CD4-positive, alpha-beta T cell treated with Interleukin-1 beta for 1 hour (primary cell): ENCODE results near the gene TMEM120B.
"Not testable (repeated sequence)": the region's sequence is repeated elsewhere in the genome, so short reads cannot be mapped to it uniquely, and the experiment has no call there.

ENCODE experiments used
- DNase-seq, 2 donors: peaks; one replicate each; pipeline ENCODE4 v3.0.0-alpha.2; 2020 to 2022

TMEM120B gene

DNA sequence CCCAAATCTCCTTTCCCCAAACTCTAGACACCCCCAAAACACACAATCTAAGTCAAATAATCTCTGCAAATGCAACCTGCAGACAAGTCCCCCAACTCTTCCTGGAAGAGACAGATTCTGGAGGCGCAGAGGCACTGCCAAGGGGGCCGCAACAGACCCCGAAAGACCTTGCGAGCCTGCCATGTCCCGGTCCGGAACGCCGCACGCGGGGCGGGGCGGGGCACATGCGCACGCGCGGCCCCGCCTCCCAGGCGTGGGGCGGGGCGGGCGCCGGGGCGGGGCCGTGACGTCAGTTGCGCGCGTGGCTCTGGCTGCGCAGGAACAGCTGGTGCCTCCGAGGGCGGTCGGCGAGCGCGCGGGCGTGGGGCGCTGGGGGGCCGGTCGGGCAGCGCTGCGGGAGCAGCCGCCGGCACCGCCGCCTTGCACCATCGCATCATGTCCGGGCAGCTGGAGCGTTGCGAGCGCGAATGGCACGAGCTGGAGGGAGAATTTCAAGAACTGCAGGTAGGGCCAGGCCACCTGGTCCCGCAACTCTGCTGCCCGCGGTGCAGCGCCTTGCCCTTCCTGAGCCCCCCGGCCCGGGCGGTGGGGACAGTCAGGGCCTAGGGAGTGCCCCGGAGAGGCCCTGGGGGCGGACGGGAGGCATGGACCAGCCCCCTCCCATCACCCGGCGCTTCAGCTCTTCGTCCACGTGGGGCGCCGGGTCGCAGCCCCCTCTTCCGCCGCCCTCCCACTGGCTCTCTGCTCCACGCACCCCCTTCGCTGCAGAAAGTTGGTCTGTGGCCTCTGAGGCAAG, at the start of gene TMEM120B:
TSS of gene TMEM120B (plus strand) at position 292 of the 796 bp plus-strand sequence. CDS start at position 436, 144 bp downstream.
- peak; percentile 84 to 89 for DNase-seq

DNA sequence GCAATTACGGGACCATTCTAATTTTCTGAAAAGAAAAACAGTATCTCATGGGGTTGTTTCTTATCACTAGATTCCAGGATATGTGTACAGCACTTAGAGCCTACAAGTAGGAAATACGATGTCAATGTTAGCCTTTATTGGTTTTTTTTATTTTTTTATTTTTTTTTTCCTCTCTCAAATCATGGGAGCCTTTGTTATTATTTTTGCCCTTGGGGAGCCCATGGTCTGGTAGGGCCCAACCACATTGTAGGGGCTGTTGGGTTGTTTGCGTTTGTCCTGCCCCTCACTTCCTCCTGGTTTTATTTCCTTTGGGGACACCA, 49.0 kb upstream of the TMEM120B start:
- DNase-seq, result no peak

DNA sequence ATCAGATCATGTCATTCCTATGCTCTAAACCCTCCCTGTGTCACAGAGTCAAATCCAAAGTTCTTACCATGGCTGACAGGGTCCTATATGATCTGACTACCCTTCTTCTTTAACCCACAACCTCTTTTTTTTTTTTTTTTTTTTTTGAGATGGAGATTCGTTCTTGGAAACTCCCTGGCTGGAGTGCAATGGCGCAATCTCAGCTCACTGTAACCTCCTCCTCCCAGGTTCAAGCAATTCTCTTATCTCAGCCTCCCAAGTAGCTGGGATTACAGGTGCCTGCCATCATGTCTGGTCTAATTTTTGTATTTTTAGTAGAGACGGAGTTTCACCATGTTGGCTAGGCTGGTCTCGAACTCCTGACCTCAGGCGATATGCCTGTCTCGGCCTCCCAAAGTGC, 45.7 kb upstream of the TMEM120B start:
- not testable (repeated sequence) for DNase-seq

DNA sequence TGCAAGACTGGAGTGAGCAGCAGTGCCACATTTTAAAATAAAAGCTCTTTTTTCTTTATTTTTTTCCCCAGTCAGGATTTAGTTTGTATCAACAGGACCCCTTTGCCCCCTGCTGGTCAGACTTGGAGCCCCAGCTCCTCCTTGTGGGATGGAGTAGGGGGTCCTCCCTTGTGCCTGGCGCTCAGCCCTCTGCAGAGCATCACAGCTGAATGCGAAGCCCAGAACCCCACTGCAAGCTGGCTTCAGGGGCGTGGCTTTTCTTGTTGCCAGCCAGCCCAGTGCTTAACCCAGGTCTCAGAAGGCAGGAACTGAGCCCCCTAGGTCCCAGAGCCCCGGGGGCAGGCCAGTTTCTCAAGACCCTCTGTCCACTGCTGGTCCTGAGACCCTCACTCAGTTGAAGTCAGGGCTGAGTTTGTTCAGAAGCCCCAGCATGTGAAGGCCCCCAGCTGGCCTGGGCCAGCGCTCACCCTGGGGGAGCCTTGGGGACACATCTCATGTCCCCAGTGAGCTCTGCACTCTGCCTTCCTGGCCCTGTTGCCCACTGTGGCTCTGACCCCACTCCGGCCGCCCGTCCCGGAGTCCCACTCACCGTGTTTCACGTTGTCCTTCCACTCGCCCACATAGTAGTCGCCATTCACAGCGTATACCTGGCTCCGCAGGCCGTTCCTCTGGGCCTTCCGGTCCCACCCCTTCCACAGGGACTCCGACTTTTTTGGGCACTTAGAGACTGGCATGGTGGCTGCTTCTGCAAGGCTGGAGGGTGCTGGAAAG, 43.6 kb upstream of the TMEM120B start:
- peak; percentile 58 to 67 for DNase-seq

DNA sequence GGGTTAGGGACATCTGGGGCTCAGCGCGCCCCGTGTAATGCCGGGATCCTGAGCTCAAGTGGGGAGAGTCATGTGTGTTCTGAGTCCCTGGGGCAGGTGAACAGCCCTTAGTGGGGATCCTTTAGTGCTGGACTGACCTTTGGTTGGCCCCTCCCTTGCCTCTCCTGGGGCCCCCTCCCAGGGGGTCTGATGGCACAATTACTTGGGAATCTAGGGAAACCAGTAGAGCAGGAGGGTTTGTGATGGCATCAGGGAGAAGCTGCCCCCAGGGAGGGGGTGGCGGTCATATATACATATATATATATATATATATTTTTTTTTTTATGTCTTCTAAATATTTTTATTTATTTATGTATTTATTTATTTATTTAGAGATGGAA, 43.0 kb upstream of the TMEM120B start, which contains the start of gene MORN3:
TSS of gene MORN3 (minus strand) at position 134 of the 380 bp plus-strand sequence. CDS start 171 bp downstream, outside the sequence.
- no peak for DNase-seq

DNA sequence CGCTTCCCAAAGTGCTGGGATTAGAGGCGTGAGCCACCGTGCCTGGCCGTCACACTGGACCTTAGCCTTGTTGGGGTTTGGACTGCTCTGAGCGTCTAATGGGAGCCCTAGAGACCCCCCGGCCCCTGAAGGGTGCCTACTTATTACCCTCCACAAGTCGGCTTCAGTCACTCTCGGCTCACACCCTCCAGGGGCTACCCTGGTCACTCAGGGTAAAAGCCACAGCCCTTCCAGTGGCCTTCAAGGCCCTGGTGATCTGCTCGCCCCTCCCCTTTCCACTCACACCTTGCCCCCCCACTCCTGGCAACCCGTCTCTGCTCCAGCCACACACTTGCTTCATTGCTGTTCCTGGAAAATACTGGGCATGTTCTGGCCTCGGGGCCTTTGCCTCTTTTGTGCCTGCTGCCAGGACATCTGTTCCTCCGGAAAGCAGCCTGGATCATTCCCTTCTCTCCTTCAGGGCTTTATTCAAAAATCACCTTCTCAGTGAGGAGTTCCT, 39.5 kb upstream of the TMEM120B start:
- DNase-seq, result peak in 1 of 2 donors; percentile 13

DNA sequence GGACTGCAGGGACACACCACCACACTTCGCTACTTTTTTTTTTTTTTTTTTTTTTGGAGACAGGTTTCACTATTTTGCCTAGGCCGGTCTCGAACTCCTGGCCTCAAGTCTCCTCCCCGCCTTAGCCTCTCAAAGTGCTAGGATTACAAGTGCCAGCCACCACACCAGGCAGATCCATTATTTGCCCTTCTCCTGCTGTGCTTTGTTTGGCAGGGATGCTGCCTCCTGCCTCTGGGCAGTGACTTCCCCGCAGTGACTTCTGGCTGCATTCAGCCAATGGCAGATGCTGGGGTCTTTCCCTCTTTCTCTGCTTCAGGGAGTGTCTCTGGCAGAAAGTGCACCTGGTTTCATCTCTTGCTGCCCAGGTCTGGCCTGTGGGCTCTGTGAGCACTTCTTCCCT, 36.4 kb upstream of the TMEM120B start:
- no peak for DNase-seq

DNA sequence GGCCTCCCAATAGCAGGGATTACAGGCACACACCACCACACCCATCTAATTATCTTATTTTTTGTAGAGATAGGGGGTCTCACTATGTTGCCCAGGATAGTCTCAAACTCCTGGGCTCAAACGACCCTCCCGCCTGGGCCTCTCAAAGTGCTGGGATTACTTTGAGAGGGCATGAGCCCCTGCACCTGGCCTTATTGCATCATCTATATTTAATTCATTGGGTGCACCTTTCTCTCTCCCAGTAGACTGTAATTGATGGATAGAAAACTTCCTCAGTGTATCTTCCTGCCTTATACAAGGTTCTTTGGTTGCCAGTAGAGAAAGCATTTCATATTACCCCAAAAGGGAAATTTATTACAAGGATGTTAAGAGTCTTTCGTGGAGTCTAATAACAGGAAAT, 34.2 kb upstream of the TMEM120B start:
- no peak for DNase-seq

DNA sequence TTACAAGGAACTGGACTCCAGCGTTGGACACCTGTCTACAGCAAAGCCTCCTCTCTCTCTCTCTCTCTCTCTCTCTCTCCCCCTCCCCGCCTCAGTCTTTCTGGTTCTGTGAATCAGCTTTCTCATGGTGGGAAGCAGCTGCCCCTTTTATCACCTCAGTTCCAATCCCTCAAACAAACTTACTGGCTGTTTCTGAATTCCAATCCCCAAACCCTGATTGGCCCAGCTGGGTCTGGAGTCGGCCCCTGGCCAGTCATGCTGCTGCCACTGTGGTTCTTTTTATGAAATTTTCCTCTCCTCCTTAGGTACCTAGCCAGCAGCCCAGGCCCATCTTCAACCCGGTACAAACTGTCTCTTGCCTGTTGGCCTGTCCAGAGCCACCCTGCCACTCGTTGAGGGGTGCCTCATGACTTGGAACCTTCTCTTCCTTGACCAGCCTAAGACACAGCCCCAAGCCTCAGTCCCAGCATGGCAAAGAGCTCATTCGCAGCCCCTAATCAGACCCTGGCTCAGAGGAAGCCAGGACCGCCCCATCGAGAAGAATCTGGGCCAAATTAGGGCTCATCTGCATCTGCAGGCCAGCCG, 33.7 kb upstream of the TMEM120B start:
- no peak for DNase-seq

DNA sequence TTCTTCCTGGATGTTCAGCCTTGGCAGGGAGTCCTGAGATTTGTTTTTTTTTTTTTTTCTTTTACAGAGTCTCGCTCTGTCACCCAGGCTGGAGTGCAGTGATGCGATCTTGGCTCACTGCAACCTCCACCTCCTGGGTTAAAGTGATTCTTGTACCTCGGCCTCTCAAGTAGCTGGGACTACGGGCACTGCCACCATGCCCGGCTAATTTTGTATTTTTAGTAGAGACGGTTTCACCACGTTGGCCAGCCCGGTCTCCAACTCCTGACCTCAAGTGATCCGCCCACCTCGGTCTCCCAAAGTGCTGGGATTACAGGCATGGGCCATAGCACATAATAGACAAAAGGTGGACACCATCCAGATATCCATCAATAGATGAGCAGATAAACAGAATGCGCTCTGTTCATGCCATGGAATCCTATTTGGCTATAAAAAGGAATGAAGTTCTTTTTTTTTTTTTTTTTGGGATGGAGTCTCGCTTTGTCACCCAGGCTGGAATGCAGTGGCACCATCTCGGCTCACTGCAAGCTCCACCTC, 32.8 kb upstream of the TMEM120B start:
- not testable (repeated sequence) for DNase-seq

DNA sequence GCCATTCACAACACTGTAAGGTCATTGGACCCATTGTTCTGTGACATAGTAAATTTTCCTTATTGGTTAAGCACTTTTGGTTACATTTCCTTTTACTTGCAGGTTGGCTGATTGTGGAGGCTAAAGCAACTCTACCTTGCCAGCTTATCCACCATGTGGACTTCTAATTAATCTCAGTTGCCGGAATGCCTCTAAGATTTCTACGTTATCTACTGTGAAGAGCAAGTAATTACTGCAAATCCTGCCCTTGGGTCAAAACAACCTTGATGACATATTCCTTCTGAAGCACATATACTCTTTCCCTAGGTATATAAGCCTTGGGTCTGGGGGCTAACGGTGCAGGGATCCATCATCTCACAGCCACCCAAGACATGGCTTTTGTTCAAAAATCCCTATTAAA, 23.6 kb upstream of the TMEM120B start:
- DNase-seq, result no peak

DNA sequence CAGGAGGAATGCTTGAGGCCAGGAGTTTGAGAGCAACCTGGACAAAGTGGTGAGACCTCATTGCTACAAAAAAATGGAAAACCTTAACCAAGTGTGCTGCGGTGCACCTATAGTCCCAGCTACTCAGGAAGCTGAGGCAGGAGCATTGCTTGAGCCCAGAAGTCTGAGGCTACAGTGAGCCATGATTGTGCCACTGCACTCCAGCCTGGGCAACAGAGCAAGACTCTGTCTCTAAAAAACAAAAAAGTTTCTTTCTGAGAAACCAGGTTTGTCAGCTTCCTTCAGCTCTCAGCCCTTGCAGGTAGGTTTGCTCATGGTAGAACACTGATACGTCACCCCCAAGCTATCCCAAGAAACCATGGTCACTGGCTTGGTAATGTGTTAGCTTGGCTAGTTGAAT, 23.1 kb upstream of the TMEM120B start:
- DNase-seq, result no peak

DNA sequence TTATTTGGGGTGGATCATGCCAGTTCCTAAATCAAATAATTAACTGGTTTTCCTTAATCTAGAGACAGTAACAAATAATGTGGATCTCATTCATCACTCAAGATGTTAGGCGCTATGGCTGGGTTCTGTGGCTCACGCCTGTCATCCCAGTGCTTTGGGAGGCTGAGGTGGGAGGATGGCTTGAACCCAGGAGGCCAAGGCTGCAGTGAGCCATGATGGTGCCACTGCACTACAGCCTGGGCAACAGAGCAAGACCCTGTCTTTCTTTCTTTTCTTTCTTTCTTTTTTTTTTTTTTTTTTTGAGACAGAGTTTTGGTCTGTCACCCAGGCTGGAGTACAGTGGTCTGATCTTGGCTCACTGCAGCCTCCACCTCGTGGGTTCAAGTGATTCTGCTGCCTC, 19.8 kb upstream of the TMEM120B start:
- not testable (repeated sequence) for DNase-seq

DNA sequence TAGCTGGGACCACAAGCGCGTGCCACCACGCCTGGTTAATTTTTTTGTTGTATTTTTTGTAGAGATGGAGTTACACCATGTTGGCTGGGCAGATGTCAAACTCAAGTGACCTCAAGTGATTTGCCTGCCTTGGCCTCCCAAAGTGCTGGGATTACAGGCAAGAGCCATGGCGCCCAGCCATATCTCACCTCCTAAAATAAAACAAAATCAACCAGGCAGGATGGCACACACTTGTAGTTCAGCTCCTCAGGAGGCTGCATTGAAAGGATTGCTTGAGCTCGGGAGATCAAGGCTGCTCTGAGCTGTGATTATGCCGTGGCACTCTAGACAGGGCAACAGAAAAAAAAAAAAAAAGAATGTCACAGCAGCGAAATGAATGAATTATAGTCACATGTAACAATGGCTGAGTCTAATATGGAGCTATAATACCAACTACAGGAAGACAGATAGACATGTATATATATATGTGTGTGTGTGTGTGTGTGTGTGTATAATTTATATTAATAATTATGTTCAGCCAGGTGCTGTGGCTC, 19.3 kb upstream of the TMEM120B start:
- DNase-seq, result no peak

DNA sequence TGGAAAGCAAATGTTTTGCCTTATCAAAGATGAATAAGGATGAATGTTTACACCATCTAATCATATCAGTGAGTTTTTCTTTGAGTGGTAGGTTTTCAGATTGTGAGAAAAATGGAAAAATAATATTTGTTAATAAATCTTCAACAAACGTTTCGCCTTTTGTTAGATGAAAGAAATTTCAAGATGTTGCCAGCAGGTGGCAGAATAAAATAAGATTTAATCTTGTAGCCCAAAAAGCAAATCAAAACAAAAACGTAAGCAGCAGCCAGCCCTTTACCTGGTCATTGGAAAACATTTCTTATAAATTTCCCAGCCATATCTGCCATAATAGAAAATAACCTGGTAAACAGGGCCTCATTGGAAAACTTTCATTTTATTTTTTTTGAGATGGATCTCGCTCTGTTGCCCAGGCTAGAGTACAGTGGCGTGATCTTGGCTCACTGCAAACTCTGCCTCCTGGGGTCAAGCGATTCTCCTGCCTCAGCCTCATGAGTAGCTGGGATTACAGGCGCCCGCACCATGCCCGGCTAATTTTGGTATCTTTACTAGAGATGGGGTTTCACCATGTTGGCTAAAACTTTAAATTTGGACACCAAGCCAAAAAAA, 15.4 kb upstream of the TMEM120B start:
- peak in 1 of 2 donors; percentile 79 for DNase-seq

DNA sequence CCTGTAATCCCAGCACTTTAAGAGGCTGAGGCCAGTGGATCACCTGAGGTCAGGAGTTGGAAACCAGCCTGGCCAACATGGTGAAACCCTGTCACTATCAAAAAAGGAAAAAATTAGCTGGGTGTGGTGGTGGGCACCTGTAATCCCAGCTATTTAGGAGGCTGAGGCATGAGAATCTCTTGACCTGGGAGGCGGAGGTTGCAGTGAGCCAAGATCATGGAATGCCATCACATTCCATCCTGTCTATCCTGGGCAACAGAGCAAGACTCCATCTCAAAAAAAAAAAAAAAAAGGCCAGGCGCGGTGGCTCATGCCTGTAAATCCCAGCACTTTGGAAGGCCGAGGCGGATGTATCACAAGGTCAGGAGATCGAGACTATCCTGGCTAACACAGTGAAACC, 14.7 kb upstream of the TMEM120B start:
- DNase-seq, result not testable (repeated sequence)

DNA sequence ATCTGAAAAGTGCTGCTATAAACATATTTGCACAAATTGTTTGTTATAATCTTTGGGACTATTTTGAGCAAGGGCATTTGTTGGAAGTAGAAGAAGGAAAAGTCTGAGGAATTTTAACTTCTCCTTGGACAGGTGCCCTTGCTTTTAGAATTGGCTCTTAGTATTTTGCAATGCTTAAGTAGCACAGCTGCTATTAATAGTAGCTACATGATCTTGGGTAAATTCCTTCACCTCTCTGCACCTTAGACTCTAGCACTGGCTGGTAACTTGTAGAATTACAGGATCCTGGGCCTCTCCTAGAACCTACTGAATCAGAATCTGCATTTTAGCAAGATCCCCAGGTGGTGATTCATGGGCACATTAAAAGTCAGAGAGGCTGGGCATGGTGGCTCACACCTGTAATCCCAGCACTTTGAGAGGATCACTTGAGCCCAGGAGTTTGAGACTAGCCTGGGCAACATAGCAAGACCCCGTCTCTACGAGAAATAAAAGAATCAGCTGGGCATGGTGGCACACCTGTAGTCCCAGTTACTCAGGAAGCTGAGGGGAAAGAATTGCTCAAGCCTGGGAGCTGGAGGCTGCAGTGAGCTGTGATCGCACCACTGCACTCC, 10.8 kb upstream of the TMEM120B start:
- no peak for DNase-seq

DNA sequence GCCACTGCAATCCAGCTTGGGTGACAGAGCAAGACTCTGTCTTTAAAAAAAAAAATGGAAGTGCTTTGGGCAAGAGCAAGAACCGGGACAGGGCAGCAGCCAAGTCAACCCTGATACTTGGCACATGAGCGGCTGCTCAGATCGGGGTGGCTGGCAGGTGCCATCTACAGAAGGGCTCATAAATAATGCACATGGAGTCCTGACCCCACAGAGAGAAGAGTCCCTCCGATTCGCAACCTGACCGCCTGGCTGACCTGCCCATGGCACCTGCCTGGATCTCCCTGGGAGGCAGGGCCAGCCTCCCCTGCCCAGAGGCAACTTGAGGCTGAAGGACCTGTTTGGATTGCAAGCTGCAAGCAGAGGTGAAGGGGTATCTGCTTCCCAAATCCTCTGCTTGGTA, 9.6 kb upstream of the TMEM120B start:
- DNase-seq, result no peak

DNA sequence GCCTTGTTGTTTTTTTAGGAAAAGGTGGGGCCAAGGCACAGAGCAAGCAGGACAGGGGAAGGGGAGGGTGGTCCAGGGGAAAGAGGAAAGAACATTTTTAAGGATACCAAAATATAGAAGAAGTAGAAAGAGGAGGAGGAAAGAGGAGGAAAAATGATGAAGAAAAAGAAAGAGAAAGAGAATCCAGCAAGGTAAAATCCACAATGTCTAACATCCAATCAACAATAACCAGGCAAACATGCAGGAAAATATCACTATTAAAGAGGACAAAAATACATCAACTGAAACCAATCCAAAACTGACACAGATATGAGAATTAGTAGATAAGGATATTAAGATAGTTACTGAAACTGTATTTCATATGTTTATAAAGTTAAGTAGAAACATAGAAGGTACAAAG, 7.0 kb upstream of the TMEM120B start:
- DNase-seq, result no peak

DNA sequence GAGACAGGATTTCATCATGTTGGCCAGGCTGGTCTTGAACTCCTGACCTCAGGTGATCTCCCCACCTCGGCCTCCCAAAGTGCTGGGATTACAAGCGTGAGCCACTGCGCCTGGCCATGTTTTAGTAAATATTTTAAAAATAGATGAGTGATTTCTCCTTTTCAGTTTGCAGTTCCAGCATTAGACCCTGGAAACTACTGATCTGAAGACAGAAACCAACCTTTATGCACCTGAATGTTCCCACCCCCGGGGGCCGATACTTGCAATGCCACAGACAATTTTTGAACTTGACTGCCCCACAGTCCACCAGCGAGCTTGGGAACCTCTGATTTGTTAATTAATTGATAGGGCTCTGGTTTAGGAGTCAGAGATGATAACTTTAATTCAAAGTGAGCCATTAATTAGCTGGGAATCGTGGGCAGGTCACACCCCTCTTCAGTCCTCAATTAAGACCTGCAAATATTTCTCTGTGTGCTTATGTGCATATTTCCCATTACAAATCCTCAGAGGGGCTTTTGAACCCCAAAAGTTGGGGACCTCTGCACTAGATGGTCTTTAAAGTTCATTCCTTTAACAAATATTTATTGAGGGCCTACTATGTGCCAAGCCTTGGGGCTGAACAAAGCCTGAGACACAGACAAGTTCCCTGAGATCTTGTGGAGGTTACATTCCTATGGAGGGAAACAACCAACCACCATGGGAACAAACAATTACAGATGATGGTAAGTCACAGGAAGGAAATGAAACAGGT, 4.1 kb upstream of the TMEM120B start:
- no peak for DNase-seq

DNA sequence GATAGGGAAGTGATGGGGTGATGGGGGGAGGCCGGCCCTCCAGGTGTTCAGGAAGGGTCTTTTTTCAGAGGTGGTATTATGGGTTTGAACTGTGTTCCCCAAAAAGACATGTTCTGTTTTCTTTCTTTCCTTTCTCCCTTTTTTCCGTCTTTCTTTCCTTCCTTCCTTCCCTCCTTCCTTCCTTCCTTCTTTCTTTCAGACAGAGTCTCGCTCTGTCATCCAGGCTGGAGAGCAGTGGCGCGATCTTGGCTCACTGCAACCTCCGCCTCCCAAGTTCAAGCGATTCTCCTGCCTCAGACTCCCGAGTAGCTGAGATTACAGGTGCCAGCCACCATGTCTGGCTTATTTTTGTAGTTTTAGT, 3.5 kb upstream of the TMEM120B start:
- DNase-seq, result not testable (repeated sequence)
